Uterus (tissue), 2 donors: ENCODE measurements around the gene WDFY1.

Experiments used
- CTCF ChIP-seq, 4 experiments: fragments of 200-600 bp in 2 of 4; fragments of 450-650 bp in 2 of 4; sonication (generic) in 2 of 4; IDR thresholded peaks; one replicate each; pipeline ENCODE4 v1.5.1; 2016 to 2019; ENCODE audit warnings: antibody characterized with exemption in 4 of 4, mild to moderate bottlenecking in 2 of 4, moderate library complexity in 1 of 4
- POLR2A ChIP-seq, 2 donors: fragments of 450-650 bp; IDR thresholded peaks; one replicate each; pipeline ENCODE4 v1.6.1; 2016; ENCODE audit warnings: antibody characterized with exemption in 2 of 2, mild to moderate bottlenecking in 1 of 2, moderate library complexity in 1 of 2

DNA sequence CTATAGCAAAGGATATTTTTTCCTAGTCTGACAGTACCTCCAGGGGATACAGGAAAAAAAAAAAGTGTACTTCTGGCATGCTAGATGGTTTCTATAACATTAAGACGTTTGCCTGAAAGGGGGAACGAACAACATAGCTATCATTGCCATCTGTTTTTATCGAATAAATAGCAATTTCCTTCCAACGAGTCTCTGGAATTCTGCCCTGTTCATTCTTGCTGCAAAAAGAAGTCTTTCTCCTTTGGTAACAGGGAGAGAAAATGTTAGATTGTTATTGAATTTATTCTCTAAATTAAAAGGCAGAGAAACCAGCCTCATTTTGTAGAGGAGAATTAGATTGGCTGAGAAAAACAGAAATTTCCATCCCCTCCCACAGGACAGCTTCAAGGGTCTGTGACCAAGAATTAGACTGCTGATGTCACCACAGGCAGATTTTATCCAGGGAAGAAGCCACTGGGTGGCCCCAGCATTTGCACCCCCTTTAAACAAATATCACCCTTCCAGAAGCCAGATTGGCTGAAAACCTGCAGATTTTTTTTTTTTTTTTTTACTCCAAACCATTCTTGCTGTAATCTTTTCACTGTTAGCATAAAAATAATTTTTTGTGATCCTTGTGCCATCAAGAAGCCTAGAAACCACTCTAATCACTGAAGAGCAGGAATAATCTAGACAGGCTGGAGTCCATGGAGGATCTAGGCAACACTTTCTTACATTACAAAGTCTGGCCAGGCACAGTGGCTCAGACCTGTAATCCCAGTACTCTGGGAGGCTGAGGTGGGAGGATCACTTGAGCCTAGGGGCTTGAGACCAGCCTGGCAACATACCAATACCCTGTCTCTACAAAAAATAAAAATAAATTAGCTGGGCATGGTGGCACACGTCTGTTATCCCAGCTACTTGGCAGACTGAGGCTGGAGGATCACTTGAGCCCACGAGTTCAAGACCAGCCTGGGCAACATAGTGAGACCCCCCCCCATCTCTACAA, 12.0 kb downstream of the WDFY1 start:
- TF ChIP-seq POLR2A (IDR thresholded peaks at IDR 0.05) (no peak), CTCF (IDR thresholded peaks at IDR 0.05) (no peak)
